Posterior cingulate gyrus (tissue), 11 donors: ENCODE measurements around the gene GEMIN5.
"Not testable (repeated sequence)": the region's sequence is repeated elsewhere in the genome, so short reads cannot be mapped to it uniquely, and the experiment has no call there.

Experiments
- DNase-seq, 10 donors: peaks; one replicate each; pipeline versions ENCODE4 v3.0.0 to v3.0.0-alpha.2; 2020 to 2021; ENCODE audit warnings: mixed read lengths in 3 of 10
- intact Hi-C: fragments of 100-400 bp; cut with DNase I; formaldehyde crosslinking; loops from one replicate; pipeline ENCODE4 v1.15.1; 2023

The GEMIN5 gene, protein sequence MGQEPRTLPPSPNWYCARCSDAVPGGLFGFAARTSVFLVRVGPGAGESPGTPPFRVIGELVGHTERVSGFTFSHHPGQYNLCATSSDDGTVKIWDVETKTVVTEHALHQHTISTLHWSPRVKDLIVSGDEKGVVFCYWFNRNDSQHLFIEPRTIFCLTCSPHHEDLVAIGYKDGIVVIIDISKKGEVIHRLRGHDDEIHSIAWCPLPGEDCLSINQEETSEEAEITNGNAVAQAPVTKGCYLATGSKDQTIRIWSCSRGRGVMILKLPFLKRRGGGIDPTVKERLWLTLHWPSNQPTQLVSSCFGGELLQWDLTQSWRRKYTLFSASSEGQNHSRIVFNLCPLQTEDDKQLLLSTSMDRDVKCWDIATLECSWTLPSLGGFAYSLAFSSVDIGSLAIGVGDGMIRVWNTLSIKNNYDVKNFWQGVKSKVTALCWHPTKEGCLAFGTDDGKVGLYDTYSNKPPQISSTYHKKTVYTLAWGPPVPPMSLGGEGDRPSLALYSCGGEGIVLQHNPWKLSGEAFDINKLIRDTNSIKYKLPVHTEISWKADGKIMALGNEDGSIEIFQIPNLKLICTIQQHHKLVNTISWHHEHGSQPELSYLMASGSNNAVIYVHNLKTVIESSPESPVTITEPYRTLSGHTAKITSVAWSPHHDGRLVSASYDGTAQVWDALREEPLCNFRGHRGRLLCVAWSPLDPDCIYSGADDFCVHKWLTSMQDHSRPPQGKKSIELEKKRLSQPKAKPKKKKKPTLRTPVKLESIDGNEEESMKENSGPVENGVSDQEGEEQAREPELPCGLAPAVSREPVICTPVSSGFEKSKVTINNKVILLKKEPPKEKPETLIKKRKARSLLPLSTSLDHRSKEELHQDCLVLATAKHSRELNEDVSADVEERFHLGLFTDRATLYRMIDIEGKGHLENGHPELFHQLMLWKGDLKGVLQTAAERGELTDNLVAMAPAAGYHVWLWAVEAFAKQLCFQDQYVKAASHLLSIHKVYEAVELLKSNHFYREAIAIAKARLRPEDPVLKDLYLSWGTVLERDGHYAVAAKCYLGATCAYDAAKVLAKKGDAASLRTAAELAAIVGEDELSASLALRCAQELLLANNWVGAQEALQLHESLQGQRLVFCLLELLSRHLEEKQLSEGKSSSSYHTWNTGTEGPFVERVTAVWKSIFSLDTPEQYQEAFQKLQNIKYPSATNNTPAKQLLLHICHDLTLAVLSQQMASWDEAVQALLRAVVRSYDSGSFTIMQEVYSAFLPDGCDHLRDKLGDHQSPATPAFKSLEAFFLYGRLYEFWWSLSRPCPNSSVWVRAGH (N-terminal part only)

GRCh38 chr5:154937718-154938466 lies at the start of gene GEMIN5:
TSS of gene GEMIN5 (minus strand) at chr5:154938211. CDS start at chr5:154938133, 78 bp downstream.
- intact Hi-C loops = loop anchor here (5.0 kb wide), 1 partner anchor 181 kb away; the partner anchor contains the start of gene LARP1
- peak; percentile 74 to 98 (median 82) for DNase-seq

- no peak for DNase-seq
- intact Hi-C loops = no loop called here
Measured at GRCh38 chr5:154986151-154986550, 48.1 kb upstream of the GEMIN5 start.

GRCh38 chr5:154984946-154985516 lies 47.0 kb upstream of the GEMIN5 start:
- intact Hi-C loops = no loop called here
- no peak for DNase-seq

DNA sequence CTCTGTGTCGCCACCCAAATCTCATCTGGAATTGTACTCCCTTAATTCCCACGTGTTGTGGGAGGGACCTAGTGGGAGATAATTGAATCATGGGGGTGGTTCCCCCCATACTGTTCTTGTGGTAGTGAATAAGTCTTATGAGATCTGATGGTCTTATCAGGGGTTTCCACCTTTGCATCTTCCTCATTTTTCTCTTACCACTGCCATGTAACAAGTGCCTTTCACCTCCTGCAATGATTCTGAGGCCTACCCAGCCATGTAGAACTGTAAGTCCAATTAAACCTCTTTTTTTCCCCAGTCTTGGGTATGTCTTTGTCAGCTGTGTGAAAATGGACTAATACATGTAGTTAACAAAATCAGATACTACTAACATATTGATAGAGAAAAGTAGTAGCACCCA lies 40.3 kb upstream of the GEMIN5 start:
- intact Hi-C loops = loop anchor here (10.0 kb wide), 1 partner anchor 1847 kb away; no protein-coding TSS in a partner anchor
- not testable (repeated sequence) for DNase-seq

DNA sequence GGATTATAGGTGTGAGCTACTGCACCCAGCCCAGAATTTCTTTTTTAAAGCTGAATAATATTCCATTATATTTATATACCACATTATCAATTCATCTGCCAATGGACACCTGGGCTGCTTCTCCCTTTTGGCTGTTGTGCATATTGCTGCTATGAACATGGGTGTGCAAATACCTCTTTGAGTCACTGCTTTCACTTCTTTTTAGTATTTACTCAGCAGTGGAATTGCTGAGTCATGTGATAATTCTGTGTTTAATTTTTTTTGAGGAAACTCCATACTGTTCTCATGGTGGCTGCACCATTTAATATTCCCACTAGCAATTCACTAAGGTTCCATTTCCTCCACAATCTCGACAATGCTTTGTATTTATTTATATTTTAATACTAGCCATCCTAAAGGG lies 39.4 kb upstream of the GEMIN5 start:
- DNase-seq = no peak
- intact Hi-C loops = loop anchor here (10.0 kb wide), 1 partner anchor 1847 kb away; no protein-coding TSS in a partner anchor

- intact Hi-C loops = loop anchor here (10.0 kb wide), 1 partner anchor 1849 kb away; no protein-coding TSS in a partner anchor
- not testable (repeated sequence) for DNase-seq
Measured at GRCh38 chr5:154976082-154976481, 38.1 kb upstream of the GEMIN5 start.

- intact Hi-C loops = loop anchor here (5.0 to 10.0 kb wide), 2 partner anchors 175 to 1852 kb away; no protein-coding TSS in a partner anchor
Measured at GRCh38 chr5:154972476-154973080, 34.6 kb upstream of the GEMIN5 start.

DNA sequence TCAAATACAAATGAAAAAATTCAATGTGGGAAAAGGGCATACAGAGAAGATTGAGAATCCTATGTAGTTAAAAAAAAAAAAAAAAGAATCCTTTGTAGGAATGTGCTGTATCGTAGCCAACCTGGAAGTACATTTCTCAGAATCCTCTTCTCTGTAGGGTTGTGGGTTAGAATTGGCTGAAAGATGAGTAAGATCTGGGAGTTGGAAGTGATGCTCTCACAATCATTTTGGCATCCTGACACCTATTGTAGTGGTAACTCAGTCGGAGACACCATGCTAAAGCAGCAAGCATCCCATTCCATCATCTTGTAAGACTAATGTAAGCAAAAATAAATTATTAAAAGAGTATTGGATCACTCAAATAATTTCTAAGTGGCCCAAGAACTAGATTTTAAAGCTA lies 33.5 kb upstream of the GEMIN5 start:
- intact Hi-C loops = loop anchor here (5.0 to 10.0 kb wide), 2 partner anchors 176 to 1853 kb away; no protein-coding TSS in a partner anchor
- no peak for DNase-seq

More at GRCh38 chr5:154972476-154973080, 34.6 kb upstream of the GEMIN5 start:
- DNase-seq = peak in 6 of 10 donors; percentile 26 to 77 (median 48)

DNA sequence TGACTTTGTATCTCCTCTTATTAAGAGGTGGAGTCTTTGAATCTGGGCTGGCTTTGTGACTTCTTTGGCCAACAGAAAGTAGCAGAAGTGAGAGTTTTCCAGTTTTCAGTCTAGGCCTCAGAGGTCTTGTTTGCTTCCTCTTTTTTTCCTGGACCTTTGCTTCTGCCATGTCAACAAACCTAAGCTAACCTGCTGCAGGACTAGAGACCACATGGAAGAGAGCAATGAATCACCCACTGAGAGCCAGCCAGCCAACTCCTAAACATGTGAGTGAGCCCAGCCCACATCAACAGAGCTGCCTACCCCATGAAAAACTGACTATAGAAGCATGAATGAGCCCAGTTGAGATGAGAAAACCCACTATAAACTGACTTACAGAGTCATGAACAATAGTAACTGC lies 32.7 kb upstream of the GEMIN5 start:
- no peak for DNase-seq
- intact Hi-C loops = loop anchor here (5.0 to 10.0 kb wide), 2 partner anchors 177 to 1854 kb away; no protein-coding TSS in a partner anchor

DNA sequence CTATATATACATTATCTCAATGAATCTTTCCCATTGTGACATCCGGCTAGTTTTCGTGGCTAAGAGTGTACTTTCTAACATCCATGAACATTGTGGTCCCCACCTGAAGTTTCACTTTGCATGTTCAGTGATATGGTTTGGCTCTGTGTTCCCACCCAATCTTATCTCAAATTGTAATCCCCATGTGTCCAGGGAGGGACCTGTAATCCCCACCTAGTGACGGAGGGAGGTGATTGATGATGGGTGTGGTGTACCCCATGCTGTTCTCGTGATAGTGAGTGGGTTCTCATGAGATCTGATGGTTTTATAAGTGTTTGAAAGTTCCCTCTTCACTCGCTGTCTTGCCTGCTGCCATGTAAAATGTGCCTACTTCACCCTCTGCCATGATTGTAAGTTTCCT lies 30.9 kb upstream of the GEMIN5 start:
- intact Hi-C loops = no loop called here
- no peak for DNase-seq

GRCh38 chr5:154967421-154968024 lies 29.5 kb upstream of the GEMIN5 start:
- no peak for DNase-seq
- intact Hi-C loops = no loop called here

DNA sequence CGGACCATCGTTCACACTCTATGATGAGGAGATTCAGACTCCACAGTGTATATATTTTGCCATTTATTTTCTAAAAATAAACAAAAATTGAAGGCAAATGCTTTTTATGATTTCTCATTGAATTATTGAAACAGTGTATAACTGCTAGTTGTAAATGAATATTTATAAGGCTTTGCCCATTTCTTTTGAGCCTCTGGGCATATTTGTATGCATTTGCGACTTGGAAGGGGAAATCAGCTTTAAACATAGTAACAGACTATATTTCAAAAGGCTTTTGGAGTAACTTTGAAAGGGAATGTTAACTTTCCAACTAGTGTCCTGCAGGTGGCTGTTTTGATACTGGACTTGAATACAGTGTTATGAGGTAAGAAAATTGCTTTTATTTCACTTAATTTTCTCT lies 28.9 kb upstream of the GEMIN5 start:
- DNase-seq = no peak
- intact Hi-C loops = no loop called here

DNA sequence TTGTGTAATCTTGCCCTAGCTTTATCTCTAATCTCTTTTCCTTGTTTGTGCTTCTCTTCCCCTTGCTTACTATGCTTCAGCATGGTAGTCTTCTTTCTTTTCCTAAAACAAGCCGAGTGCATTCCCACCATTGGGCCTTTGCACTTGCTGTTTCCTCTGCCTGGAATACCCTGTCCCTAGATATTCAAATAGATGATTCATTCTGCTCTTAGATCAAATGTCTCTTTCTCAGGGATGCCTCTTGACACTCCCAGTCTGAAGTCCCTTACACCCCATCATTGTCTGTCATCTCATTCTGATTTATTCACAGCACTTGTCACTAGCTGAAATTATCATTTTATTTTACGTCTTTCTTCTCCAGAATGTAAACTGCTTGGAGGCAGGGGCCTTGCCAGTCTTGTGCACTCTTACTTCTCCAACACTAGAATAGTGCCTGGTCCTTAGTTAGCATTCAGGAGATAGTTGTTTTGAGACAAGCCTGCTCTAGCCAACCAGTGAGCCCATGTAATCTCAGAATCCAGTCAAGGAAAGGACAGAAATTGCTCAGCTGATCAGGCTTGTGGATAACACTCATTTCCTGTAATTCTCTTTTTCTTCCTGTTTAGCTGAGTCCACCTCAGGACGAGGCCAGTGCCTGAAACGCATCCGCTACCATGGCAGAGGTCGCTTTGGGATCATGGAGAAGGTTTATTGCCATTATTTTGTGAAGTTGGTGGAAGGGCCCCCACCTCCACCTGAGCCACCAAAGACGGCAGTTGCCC lies 28.2 kb upstream of the GEMIN5 start:
- intact Hi-C loops = no loop called here
- DNase-seq = no peak

- intact Hi-C loops = no loop called here
- DNase-seq = no peak
Measured at GRCh38 chr5:154962494-154962893, 24.5 kb upstream of the GEMIN5 start.

DNA sequence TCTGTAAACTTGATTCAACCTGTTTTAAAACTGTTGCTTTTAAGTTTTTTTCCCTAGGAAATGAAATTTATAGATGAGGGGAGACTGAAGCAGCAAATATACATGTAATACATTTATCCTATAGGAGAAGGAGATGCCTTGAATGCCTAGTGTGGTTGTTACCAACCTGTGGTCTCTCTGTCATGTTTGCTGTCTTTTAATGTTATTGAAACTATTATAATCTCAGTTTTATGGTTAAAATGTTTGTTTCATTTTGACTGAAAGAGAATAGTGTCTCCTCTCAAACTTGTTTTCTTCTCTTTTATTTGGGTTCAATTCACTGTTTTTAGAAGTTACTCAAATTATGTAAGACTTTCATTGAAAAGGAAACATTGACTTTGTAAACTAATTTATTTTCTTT lies 18.7 kb upstream of the GEMIN5 start:
- intact Hi-C loops = no loop called here
- DNase-seq = no peak

DNA sequence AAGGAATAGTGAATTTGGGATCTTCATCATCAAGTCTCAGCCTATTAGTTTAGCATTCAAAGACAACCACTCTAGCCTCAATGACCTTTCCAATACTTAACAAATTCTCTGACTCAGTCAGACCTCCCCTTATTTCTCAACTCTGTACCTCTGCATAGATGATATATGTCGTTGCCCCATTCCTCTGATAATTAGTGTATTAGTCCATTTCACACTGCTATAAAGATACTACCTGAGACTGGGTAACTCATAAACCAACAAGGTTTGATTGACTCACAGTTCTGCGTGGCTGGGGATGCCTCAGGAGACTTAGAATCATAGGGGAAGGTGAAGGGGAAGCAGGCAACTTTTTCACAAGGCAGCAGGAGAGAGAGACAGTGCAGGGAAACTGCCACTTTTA lies 11.8 kb upstream of the GEMIN5 start:
- intact Hi-C loops = loop anchor here (5.0 kb wide), 1 partner anchor 188 kb away; no protein-coding TSS in a partner anchor

GRCh38 chr5:154948313-154948712 lies 10.3 kb upstream of the GEMIN5 start:
- no peak for DNase-seq
- intact Hi-C loops = loop anchor here (5.0 kb wide), 1 partner anchor 189 kb away; no protein-coding TSS in a partner anchor

More for the DNA sequence above, 11.8 kb upstream of the GEMIN5 start:
- no peak for DNase-seq
